GM12875 (cell line): ENCODE results near the gene RHBDD2.
"Not testable (repeated sequence)": the region's sequence is repeated elsewhere in the genome, so short reads cannot be mapped to it uniquely, and the experiment has no call there.

Experiments
- H3K4me3 ChIP-seq: one replicate; pipeline ENCODE4 v1.5.1; 2011; ENCODE audit warnings: low read depth, low read length, control low read depth
- TF ChIP-seq, protein P1 (sequence below): IDR thresholded peaks from 2 replicates; pipeline ENCODE4 v1.5.1; 2011; ENCODE audit warnings: low read depth, mild to moderate bottlenecking, control low read depth, inconsistent platforms, low read length, moderate library complexity, borderline replicate concordance; ENCODE audit not compliant: insufficient read depth

Gene RHBDD2

DNA sequence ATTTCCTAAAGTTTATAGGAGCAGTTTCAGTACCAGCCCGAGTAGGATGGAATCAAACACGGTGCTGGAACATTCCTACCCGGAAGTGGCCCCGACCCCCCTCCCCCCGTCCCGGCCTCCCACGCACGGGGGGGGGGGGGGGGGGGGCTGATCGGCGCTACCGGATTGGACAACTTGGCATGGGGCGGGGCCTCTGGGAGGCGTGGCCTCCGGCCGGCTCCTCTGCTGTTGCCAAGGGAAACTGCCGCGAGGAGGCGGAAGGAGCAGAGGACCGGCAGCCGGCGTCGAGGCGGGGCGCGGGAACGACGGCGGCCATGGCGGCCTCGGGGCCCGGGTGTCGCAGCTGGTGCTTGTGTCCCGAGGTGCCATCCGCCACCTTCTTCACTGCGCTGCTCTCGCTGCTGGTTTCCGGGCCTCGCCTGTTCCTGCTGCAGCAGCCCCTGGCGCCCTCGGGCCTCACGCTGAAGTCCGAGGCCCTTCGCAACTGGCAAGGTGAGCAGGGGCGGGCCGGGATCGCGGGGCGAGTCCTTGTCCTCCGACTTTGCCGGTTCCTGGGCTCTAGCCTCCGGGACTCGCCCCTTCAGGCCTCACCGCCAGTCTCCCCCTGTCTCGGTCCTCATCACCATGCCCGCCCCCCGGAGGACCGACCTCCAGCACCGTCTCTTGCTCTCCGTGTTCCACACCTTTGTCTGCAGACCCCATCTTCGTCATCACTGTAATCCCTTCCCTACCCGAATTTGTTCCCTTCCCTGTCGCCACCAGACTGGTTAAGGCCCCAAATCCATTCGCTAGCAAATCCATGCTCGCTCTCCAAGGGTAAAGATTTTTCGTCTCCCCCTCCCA, at the start of gene RHBDD2:
RHBDD2 (plus strand) TSS at position 266 of the 843 bp plus-strand sequence; CDS start at position 315, 49 bp downstream.
- TF ChIP-seq, protein P1, sequence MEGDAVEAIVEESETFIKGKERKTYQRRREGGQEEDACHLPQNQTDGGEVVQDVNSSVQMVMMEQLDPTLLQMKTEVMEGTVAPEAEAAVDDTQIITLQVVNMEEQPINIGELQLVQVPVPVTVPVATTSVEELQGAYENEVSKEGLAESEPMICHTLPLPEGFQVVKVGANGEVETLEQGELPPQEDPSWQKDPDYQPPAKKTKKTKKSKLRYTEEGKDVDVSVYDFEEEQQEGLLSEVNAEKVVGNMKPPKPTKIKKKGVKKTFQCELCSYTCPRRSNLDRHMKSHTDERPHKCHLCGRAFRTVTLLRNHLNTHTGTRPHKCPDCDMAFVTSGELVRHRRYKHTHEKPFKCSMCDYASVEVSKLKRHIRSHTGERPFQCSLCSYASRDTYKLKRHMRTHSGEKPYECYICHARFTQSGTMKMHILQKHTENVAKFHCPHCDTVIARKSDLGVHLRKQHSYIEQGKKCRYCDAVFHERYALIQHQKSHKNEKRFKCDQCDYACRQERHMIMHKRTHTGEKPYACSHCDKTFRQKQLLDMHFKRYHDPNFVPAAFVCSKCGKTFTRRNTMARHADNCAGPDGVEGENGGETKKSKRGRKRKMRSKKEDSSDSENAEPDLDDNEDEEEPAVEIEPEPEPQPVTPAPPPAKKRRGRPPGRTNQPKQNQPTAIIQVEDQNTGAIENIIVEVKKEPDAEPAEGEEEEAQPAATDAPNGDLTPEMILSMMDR, result no peak
- H3K4me3 ChIP-seq, result peak within 1 kb of the TSS; percentile 83

DNA sequence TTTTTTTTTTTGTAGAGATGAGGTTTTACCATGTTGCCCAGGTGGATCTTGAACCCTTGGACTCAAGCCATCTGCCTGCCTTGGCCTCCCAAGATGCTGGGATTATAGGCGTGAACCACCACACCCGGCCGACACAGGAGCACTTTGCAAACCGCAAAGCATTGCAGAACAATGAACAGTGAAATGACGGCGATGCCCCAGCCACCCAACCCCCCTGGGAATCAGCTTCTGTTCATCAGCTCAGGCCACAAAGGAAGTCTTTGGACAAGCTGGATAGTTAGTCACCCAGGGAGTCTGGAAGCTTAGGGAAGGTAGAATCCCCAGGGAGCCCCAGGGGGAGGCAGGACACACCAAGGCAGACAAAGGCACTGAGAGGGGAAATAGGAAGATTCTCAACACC, 49.2 kb upstream of the RHBDD2 start:
- H3K4me3 ChIP-seq, result not testable (repeated sequence)

DNA sequence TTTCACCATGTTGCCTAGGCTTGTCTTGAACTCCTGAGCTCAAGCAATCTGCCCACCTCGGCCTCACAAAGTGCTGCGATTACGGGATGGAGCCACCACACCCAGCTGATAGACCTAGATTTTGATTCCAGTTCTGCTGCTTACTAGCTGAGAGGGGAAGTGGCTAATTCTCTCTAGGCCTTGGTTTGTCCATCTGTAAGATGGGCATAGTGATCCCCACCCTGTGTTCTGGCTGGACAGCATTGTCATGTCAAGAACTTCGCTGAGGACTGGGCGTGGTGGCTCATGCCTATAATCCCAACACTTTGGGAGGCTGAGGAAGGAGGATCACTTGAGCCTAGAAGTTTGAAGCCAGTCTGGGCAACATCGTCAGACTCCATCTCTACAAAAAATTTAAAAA, 47.9 kb upstream of the RHBDD2 start:
- H3K4me3 ChIP-seq, result no peak overlapping the region
- TF ChIP-seq, protein P1, result no peak

DNA sequence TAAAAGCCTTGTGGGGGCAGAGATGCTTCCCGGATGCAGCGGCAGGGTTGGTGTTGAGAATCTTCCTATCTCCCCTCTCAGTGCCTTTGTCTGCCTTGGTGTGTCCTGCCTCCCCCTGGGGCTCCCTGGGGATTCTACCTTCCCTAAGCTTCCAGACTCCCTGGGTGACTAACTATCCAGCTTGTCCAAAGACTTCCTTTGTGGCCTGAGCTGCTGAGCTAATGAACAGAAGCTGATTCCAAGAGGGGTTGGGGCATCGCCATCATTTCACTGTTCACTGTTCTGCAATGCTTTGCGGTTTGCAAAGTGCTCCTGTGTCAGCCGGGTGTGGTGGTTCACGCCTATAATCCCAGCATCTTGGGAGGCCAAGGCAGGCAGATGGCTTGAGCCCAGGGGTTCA, 45.2 kb upstream of the RHBDD2 start:
- not testable (repeated sequence) for H3K4me3 ChIP-seq

DNA sequence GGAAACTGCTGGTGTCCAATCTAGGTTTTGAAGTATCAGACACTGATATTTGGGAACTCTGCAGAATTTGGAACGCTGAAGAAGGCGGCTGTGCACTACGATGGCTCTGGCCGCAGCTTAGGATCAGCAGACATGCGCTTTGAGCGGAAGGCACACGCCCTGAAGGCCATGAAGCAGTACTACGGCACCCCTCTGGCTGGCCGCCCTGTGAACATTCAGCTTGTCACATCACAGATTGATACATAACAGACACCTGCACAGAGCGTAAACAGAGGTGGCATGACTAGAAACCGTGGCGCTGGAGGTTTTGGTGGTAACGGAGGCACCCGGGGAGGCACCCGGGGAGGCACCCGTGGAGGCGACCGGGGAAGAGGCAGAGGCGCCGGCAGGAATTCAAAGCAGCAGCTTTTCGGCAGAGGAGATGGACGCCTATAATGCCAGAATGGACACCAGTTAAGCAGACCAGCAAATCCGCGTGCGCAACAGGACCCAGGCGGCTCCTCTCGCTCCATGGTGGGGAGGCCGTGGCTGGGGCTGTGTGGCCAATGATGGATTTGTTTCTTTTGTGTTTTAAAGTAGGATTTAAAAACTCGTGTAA, 43.0 kb upstream of the RHBDD2 start:
- TF ChIP-seq, protein P1, result no peak
- no peak overlapping the region for H3K4me3 ChIP-seq

DNA sequence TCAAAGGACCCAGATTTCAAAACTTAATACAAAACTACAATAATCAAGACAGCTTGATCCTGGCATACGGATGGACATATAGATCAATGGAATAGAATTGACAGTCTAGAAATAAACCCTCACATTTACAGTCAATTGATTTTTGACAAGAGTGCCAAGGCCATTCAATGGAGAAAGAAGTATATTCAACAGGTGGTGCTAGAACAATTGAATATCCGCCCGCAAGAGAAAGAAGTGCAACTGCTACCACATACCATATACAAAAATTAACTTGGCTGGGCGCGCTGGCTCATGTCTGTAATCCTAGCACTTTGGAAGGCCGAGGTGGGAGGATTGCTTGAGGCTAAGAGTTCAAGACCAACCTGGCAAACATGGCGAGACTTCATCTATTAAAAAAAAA, 42.0 kb upstream of the RHBDD2 start:
- H3K4me3 ChIP-seq, result no peak overlapping the region
- TF ChIP-seq, protein P1, result no peak

DNA sequence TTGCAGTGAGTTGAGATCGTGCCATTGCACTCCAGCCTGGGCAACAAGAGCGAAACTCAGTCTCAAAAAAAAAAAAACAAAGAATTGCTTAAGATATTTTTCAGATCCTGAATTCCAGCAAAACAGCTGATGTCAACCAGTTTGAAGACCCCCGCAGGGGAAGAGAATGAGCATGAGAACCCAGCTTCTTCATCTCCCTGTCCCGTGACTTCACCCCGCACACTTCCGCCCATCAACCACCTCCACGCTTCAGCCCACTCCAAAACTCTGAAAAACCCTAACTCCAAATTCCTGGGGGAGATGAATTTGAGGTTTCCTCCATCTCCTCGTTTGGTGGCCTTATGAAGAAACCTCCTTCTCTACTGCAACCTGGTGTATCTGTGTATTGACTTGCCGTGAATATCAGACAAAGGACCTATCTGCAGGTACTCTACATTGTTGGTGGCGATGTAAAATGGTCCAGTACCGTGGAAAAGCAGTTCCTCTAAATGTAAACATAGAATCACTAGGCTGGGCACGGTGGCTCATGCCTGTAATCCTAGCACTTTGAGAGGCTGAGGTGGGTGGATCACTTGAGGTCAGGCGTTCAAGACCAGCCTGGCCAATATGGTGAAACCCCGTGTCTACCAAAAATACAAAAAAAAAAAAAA, 40.4 kb upstream of the RHBDD2 start:
- not testable (repeated sequence) for H3K4me3 ChIP-seq

DNA sequence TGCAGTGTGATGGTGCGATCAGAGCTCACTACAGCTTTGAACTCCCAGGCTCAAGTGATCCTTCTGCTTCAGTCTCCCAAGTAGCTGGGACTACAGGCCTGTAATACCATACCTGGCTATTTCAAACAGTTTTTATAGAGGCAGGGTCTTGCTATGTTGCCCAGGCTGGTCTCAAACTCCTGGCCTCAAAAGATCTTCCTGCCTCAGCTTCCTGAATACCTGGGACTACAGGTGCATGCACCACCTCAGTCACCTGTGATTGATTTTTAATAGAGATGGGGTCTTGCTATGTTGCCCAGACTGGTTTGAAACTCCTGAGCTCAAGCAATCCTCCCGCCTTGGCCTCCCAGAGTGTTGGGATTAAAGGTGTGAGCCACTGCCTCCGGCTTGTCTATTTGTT, 38.8 kb upstream of the RHBDD2 start:
- TF ChIP-seq, protein P1, result no peak
- H3K4me3 ChIP-seq, result no peak overlapping the region
